Stimulated activated CD8-positive, alpha-beta memory T cell treated with anti-CD3 and anti-CD28 coated beads, Interleukin-4, amount 100 ng/mL, for 1 hour (primary cell): ENCODE data around the gene CHKA.

Source experiments
- DNase-seq, 2 donors: peaks; one replicate each; pipeline ENCODE4 v3.0.0-alpha.2; 2020; ENCODE audit warnings: low read depth in 2 of 2, low spot score in 1 of 2

Gene CHKA

GRCh38 chr11:68142441-68143309 lies 21.5 kb upstream of the CHKA start:
- no peak for DNase-seq

DNA sequence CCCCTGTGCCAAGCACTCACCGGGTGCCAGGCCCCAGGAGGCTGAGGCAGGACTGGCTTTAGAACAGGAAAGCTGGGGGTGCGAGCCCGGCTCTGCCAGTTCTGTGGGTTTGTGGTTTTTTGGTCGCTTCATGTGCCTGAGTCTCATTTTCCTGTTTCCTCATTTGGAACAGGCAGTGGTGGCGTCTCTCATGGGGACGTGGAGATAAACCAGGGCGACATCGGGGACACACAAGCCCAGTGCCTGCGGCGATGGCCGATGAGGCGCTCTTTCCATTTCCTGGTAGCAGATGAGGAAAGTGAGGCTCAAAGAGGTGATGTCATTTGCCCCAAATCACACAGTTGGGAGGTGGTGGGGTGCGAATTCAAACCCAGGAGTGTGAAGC lies 20.8 kb upstream of the CHKA start:
- DNase-seq: peak in 1 of 2 donors; percentile 16

GRCh38 chr11:68141246-68142027 lies 20.2 kb upstream of the CHKA start:
- DNase-seq: no peak

DNA sequence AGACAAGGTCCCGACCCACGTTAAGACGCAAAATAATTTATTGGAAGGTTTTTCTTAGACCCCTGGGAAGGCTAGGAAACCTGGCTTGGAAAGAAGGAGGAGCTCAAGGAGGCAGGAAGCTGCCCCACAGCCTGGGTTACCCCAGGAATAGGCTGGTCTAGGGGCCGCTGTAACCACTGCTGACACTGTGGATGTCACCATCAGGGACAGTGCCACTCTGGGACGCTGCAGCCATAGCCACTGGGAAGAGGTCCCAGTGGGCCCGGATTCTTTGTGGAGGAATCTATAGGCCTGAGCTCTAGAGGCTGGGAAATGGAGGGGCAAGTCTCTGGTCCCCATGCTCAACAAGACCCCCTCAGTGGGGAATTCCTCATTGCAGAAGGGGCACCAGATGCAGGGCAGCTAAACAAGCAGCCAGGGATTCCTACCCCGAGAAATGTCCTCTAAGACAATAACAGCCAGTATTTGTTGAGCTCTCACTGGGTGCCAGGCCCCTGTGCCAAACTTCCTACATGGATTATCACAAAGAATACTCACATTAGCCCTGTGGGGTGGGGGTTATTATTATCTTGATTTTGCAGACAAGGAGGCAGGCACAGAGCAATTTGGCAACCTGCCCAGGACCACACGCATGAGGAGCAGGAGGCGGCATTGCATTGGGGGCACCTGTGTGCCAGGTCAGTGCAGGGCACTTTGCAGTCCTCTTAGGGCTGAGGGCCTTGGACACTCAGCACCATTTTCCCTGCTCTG lies 19.5 kb upstream of the CHKA start:
- DNase-seq: no peak

DNA sequence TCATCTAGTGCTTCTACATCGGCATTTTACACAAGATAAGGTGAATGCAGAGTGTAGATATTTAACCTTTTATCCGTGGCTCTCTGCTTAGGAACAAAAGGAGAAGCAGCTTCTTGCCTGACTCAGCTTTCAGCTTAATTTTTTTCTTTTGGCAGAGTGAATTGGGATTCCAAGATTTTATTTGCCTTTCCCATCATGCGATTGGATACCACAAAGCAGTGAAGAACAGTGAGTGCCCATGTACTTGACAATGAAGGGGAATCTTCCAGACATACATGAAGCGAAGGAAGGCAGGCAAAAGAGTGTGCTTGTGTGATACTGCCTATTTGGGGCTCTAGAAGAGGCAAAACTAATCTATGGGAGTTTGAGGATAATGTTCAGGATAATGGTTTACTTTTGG lies 17.0 kb upstream of the CHKA start:
- no peak for DNase-seq

DNA sequence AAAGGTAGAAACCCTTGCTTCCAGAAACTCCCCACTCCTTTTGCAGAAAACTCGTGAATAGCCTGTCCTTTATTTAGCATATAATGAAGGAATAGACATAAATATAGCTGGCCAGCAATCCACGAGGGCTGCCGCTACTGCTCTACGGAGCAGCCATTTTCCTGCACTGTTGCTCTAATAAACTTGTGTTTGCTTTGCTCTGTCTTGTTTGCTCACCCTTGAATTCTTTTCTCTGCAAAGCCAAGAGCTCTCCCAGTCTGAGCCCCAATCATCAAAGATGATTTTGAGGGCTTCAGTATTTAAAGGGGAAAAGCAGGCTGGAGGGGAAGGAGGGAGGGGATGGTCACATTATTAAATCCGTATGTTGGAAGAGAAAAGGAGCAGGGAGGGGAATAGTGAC lies 16.6 kb upstream of the CHKA start:
- DNase-seq: no peak

DNA sequence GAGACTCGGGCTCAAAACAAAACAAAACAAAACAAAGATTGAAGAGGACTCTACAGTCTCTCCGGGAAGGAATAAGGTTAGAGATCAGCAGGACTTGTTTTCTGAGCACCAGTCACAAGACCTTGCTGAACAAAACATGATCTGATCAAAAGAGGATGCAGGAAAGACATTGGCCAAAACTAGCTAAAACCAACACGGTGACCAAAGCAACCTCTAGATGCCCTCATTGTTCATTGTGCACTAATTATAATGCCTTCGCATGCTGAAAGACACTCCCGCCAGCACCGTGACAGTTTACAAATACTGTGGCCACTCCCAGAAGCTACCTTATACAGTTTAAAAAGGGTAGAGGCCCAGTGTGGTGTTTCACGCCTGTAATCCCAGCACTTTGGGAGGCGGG lies 15.7 kb upstream of the CHKA start:
- DNase-seq: no peak

GRCh38 chr11:68135161-68135560 lies 14.0 kb upstream of the CHKA start:
- DNase-seq: no peak

- no peak for DNase-seq
Measured at GRCh38 chr11:68133761-68134160, 12.6 kb upstream of the CHKA start.

- no peak for DNase-seq
Measured at GRCh38 chr11:68130121-68130520, 8.9 kb upstream of the CHKA start.

- no peak for DNase-seq
Measured at GRCh38 chr11:68128682-68129327, 7.6 kb upstream of the CHKA start.

GRCh38 chr11:68127714-68128681 lies 6.8 kb upstream of the CHKA start:
- no peak for DNase-seq

DNA sequence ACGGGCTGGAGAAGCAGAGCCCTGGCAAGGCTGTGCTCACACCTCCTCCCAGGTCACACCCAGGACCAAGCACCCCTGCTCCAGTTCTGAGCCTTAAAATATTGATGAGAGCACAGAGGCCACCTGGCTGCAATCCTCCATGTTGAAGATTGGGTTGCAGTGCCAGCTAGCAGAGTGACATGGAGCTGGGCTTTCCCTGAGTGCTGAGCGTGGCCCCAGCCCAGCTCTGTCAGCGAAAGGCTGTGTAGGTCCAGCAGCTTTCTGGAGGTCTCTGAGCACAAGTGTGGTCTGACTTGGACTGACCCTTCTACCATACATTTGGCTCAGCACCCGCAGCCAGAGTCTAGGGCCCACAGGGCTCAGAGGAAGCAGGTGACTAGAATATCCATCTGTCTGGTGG lies 4.0 kb upstream of the CHKA start:
- no peak for DNase-seq

DNA sequence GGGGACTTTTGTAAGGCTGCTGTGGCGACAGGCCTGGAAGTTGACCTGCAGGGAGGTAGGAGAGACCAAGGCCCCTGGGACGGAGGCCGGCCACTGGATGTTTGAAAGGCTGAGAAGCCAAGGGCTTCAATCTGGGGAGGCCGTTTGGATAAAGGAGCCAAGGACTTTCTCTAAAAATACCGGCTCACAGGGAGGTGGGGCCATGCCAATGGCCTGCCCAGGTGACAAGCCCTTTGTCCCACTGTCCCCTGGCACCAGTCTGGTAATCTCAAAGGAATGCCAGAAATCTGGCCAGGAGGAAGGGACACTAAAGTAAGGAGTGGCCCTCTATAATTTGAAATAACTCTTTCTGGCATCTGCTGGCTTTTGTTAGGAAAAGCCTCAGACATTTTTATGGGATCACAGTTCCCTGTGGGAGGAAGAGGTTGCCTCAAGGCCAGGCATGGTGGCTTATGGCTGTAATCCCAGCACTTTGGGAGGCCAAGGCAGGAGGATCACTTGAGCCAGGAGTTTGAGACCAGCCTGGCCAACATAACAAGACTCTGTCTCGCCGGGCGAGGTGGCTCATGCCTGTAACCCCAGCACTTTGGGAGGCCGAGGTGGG lies 1.9 kb upstream of the CHKA start:
- no peak for DNase-seq

DNA sequence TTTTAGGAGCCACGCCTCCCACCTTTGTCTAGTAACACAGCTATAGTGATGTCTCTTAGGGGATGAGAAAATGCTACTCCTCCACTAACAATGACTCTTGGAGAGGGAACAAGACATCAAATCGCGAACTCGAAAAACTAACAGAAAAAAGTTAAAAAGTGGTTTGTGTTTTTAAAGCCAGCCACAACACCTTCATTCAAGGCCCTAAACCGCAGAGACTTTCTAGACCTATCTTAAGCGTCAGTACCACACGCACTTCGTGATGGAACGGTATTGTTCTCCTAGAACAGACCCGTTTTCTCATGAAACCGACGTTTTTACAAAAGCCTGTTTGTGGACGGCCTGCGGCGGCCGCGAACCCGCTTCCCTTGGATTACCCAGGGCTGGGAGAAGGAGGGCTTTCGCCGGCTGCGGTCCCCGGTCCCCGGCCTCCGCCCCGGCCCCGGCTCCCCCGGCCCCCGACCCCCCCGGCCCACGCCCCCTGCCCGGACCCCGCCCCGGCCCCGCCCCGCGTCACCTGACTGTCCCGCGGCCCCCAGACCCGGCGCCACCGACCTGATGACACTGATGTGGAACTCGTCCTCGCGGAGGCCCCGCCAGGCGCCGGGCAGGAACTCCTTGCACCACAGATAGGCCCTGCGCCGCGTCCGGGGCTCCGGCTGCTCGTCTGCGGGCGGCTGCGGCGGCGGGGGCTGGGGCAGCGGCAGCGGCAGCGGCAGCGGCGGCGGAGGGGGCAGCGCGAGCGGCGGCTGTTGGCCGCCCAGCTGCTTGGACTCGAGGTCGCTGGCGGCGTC lies 718 bp downstream of the CHKA start:
- no peak for DNase-seq

DNA sequence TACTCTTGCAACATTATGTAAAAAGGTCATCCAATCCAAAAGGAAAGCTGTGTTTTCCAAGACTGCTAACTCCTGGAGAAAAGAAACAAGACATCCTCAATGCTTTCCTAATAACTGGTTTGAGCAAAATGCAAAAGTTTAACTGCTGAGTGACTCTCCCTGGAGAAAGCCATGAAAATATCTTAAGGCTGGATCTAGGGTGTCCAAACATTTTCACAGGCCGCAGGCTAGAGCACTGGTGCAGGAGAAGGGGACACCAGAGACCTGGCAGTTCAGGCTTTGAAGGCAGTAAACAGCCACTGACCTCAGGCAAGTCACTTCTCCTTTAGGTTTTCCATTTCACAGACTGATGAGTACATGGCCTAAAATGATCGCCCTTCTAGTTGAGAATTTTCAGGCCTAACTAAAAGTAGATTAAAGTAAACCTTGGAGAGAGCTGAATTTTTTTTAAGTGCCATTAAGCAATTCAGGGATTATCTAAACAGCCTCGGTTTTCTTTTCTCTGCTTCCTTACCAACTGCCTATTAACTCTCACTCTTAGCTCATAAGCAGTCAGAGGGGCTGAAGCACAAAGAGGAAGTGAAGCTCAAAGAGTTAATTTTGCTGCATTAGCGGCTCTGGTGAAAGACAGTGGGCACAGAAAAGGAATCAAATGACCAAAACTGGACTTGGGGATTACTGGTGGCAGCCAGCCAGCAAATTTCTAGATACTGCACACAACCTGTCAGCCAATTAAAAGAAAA lies 2.3 kb downstream of the CHKA start:
- DNase-seq: no peak

- no peak for DNase-seq
Measured at GRCh38 chr11:68117853-68118470, 3.2 kb downstream of the CHKA start.

GRCh38 chr11:68116974-68117373 lies 4.2 kb downstream of the CHKA start:
- no peak for DNase-seq
